ENCODE results near the gene R3HDM2. TPM values are rescaled to one million over a fixed set of nuclear protein-coding genes. Genes with fewer than 3 reads are reported as not detected.

R3HDM2 gene
- total and polyA plus RNA-seq, 10 donors, result 11.3 to 90.8 (median 53.5) TPM

DNA sequence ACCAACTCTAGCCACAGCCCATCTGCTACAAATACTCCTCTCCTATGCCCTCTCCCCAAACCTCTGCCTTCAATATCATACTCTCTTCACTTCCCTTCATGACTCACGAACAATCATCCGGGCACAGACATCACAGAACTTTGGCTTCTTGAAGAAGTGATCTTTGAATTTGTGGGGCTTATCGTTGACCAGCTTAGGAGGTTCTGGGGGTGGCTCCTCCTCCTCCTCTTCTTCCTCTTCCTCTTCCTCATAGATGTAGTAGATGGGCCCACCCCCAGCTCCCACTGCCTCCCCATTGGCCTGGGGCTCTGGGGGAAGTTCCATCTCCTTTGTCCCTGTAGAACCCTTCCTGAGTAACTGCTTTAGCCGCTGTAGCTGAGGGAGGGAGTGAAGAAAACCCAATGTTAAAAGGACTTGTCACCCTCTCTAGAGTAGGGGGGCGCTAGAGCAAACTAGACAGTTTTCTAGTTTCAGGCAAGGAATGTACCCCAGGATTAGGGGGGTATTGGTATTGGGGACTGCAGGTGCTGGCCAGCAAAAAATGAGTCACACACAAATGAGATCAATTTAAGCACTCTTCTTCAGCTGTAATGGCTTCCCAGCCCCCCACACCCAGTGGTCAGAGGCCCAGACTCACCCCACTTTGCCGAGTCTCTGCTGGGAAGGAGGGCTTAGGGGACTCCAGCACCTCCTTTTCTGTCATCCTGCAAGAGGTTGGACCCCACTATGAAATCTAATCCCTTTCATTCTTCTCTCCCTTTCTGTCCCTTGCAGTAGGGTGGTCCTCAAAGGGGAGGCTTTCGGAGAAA is 181.7 kb downstream of the R3HDM2 start:
- peaks cover 0 to 15% (median 3%) of the 10 kb centered on the region in 7 donors for H3K27me3 ChIP-seq (replicated peaks in 1 of 7)
- no peak for TF ChIP-seq POLR2A (IDR thresholded peaks at IDR 0.05)
- TF ChIP-seq, protein P1, sequence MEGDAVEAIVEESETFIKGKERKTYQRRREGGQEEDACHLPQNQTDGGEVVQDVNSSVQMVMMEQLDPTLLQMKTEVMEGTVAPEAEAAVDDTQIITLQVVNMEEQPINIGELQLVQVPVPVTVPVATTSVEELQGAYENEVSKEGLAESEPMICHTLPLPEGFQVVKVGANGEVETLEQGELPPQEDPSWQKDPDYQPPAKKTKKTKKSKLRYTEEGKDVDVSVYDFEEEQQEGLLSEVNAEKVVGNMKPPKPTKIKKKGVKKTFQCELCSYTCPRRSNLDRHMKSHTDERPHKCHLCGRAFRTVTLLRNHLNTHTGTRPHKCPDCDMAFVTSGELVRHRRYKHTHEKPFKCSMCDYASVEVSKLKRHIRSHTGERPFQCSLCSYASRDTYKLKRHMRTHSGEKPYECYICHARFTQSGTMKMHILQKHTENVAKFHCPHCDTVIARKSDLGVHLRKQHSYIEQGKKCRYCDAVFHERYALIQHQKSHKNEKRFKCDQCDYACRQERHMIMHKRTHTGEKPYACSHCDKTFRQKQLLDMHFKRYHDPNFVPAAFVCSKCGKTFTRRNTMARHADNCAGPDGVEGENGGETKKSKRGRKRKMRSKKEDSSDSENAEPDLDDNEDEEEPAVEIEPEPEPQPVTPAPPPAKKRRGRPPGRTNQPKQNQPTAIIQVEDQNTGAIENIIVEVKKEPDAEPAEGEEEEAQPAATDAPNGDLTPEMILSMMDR (IDR thresholded peaks at IDR 0.05 in 8 of 11, conservative IDR thresholded peaks at IDR 0.05 in 3 of 11), result no peak
- no peak for TF ChIP-seq POLR2AphosphoS5 (IDR thresholded peaks at IDR 0.05)
- no peaks in the 10 kb centered on the region for H3K9me3 ChIP-seq
- peaks cover 0 to 15% (median 1%) of the 10 kb centered on the region in 6 donors for H3K36me3 ChIP-seq
- H3K4me3 ChIP-seq, result peak overlapping the region in 3 of 8 donors; percentile 8 to 28 (median 19)
- peaks cover 0 to 11% (median 1%) of the 10 kb centered on the region in 6 donors for H3K4me1 ChIP-seq
- intact Hi-C loops (cut with DNase I; ENCODE audit: low total_unique reads), result no loop called here
- peak overlapping the region in 1 of 8 donors; percentile 23 for H3K27ac ChIP-seq
- DNase-seq, result no peak
- 51 to 63% (median 63%) methylated on average over 7 of the region's 7 CpGs for WGBS, 5 donors

DNA sequence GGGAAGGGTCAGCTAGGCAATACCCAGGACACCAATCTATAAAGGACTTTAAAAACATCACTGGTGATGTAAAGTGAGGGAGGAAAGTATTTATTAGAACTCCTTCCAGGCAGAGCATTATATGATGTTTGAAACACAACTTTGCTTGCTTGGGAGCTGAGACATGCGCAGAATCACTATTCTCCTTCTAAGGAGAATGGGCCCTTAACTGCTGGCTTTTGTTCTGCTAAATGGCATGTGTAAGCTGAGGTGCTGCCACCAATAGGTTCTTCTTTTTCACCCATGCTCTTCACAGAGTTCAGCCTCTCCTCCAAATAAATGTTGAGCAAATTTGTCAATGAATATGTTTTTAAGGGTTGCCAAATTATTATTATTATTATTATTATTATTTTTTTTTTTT is 183.8 kb downstream of the R3HDM2 start:
- no peak for DNase-seq
- H3K4me3 ChIP-seq, result no peak overlapping the region
- intact Hi-C loops (cut with DNase I; ENCODE audit: low total_unique reads), result no loop called here

DNA sequence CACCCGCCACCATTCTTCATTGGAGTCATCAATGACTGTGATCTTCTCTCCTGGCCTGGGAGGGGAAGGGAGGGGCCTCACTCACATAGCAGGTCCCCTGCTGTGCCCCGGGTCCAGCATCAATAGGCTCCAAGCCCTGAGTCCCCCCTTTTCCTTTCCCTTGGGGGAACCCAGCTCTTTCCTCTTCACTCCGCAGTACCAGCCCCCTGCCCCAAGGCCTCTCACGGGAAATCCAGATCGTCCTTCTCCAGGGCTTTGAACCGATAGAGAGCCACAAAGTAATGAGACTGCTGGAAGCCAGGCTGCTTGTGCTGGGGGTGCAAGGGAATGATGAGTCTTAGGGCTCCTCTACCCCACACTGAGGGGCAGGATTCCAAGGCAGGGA is 186.5 kb downstream of the R3HDM2 start:
- peaks cover 0 to 5% (median 0%) of the 10 kb centered on the region in 6 donors for H3K36me3 ChIP-seq
- TF ChIP-seq POLR2AphosphoS5 (IDR thresholded peaks at IDR 0.05), result no peak
- TF ChIP-seq, protein P1 (IDR thresholded peaks at IDR 0.05 in 8 of 11, conservative IDR thresholded peaks at IDR 0.05 in 3 of 11), result no peak
- TF ChIP-seq POLR2A (IDR thresholded peaks at IDR 0.05), result no peak
- intact Hi-C loops (cut with DNase I; ENCODE audit: low total_unique reads), result no loop called here
- no peaks in the 10 kb centered on the region for H3K9me3 ChIP-seq
- 64 to 89% (median 73%) methylated on average over 6 of the region's 6 CpGs for WGBS, 5 donors
- no peak for DNase-seq
- no peak overlapping the region for H3K27ac ChIP-seq
- H3K27me3 ChIP-seq (replicated peaks in 1 of 7), result peaks cover 0 to 63% (median 50%) of the 10 kb centered on the region in 7 donors
- peak overlapping the region in 1 of 8 donors; percentile 77 for H3K4me3 ChIP-seq
- H3K4me1 ChIP-seq, result peaks cover 42 to 59% (median 49%) of the 10 kb centered on the region in 6 donors

More for the DNA sequence above, 183.8 kb downstream of the R3HDM2 start:
- Histone ChIP-seq H3K36me3 (peaks cover 0 to 5% (median 0%) of the 10 kb centered on the region in 6 donors), H3K27ac (no peak overlapping the region), H3K4me1 (peaks cover 18 to 32% (median 22%) of the 10 kb centered on the region in 6 donors), H3K9me3 (no peaks in the 10 kb centered on the region), H3K27me3 (replicated peaks in 1 of 7) (peaks cover 0 to 36% (median 23%) of the 10 kb centered on the region in 7 donors)
- TF ChIP-seq, protein P1 (IDR thresholded peaks at IDR 0.05 in 8 of 11, conservative IDR thresholded peaks at IDR 0.05 in 3 of 11), result no peak
- TF ChIP-seq POLR2A (IDR thresholded peaks at IDR 0.05), result no peak
- no peak for TF ChIP-seq POLR2AphosphoS5 (IDR thresholded peaks at IDR 0.05)
- WGBS, 5 donors, result 89 to 100% (median 97%) methylated on average over 1 of the region's 1 CpG
